NT2/D1 (cell line): ENCODE measurements around the gene IL19.

Experiments
- YY1 ChIP-seq: IDR thresholded peaks from 2 replicates; pipeline ENCODE4 v1.6.1; 2011; ENCODE audit not compliant: insufficient read length, insufficient read depth
- ZNF274 ChIP-seq: IDR thresholded peaks from 2 replicates; pipeline ENCODE4 v1.6.1; 2011; ENCODE audit warnings: mild to moderate bottlenecking, low read depth, low read length

DNA sequence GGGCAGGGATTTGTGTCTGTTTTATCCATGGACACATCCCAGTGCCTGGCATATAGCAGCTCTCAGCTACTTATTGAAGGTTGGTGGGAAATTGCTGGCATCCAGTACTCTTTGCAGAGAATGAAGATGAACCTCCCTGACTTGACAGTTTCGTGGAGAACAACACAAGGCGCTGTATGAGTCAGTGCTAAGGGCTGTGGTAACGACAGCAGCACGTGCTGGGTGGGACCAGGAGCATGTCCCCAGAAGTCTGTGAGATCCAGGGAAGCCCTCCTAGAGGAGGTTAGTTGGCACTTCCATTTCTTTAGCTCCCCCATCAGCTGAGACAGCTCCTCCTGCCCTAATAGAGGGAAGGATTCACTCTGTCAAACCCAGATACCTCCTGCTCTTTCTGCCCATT is 25.9 kb upstream of the IL19 start:
- TF ChIP-seq YY1 = no peak
- TF ChIP-seq ZNF274 = no peak
